ENCODE data around the gene KCND3.

GRCh38 chr1:111795401-111795800, 194.1 kb downstream of the KCND3 start:
- TF ChIP-seq CTCF (conservative IDR thresholded peaks at IDR 0.05; ENCODE audit: low read depth in 2 of 2) (no peak), POLR2AphosphoS5 (IDR thresholded peaks at IDR 0.05; ENCODE audit: low read depth) (no peak), REST (IDR thresholded peaks at IDR 0.05; ENCODE audit: unreplicated experiment) (no peak), ZNF462 (CRISPR knock-in tag; IDR thresholded peaks at IDR 0.05) (no peak), ZNF114 (CRISPR knock-in tag; IDR thresholded peaks at IDR 0.05) (no peak), EZH2 (IDR thresholded peaks at IDR 0.05; ENCODE audit: low read depth, unreplicated experiment) (no peak), EZH2phosphoT487 (IDR thresholded peaks at IDR 0.05; ENCODE audit: unreplicated experiment) (no peak), ZNF331 (CRISPR knock-in tag; IDR thresholded peaks at IDR 0.05; ENCODE audit: low read depth) (no peak), JUNB (IDR thresholded peaks at IDR 0.05; ENCODE audit: unreplicated experiment) (no peak), CREB1 (CRISPR knock-in tag; IDR thresholded peaks at IDR 0.05; ENCODE audit: low read depth) (no peak), ETS1 (IDR thresholded peaks at IDR 0.05) (no peak), NANOG (IDR thresholded peaks at IDR 0.05; ENCODE audit: borderline replicate concordance) (no peak)
